IMR-90 (cell line): Measurements from ENCODE around the gene EIF2B5. TPM values are rescaled to one million over a fixed set of nuclear protein-coding genes. Genes with fewer than 3 reads are reported as not detected.

ENCODE experiments used
- ATAC-seq: fragments of 200-7000 bp; cut with Tn5 transposase; 2 replicates; pipeline ENCODE4 v1.9.1; 2020; ENCODE audit warnings: low read depth, mild to moderate bottlenecking, moderate library complexity
- BruUV-seq: library from RNA; stranded (reverse); fragments of 400-500 nt; replicated peaks from 2 replicates; lab custom pipeline; 2021; lab: Mats Ljungman, UMichigan
- CTCF ChIA-PET: fragments of 300-600 bp; formaldehyde crosslinking; extraction: SDS; loops from one replicate; lab custom pipeline; 2021; ENCODE audit warnings: antibody characterized with exemption; lab: Yijun Ruan, JAX
- POLR2A ChIA-PET: fragments of 300-600 bp; sonication (Branson Sonifier 250); formaldehyde crosslinking; loops from one replicate; lab custom pipeline; 2022; ENCODE audit warnings: antibody characterized with exemption; ENCODE audit not compliant: unreplicated experiment; lab: Charles Lee
- DNase-seq: peaks from one replicate; pipeline ENCODE4 v3.0.0; 2013
- H2AFZ ChIP-seq: replicated peaks from 2 replicates; pipeline ENCODE3; 2013; ENCODE audit warnings: low read length, mild to moderate bottlenecking; ENCODE audit not compliant: poor library complexity
- H2AK5ac ChIP-seq: 2 replicates; pipeline ENCODE4 v1.6.1; 2013; ENCODE audit warnings: low read depth, low read length, inconsistent platforms
- H2AK9ac ChIP-seq: replicated peaks from 2 replicates; pipeline ENCODE3; 2013; ENCODE audit warnings: mild to moderate bottlenecking, low read depth, low read length, moderate library complexity; ENCODE audit not compliant: poor library complexity
- H2BK120ac ChIP-seq: 2 replicates; pipeline ENCODE4 v1.6.1; 2013; ENCODE audit warnings: low read depth, low read length, inconsistent platforms
- H2BK15ac ChIP-seq: 3 replicates; pipeline ENCODE4 v1.6.1; 2013; ENCODE audit warnings: low read depth, low read length, inconsistent platforms
- H2BK20ac ChIP-seq: 2 replicates; pipeline ENCODE4 v1.6.1; 2013; ENCODE audit warnings: low read depth, mild to moderate bottlenecking, inconsistent platforms, low read length, moderate library complexity
- H2BK5ac ChIP-seq: 2 replicates; pipeline ENCODE4 v1.6.1; 2013; ENCODE audit warnings: mild to moderate bottlenecking, low read depth, low read length, inconsistent platforms; ENCODE audit not compliant: poor library complexity, severe bottlenecking
- H3K14ac ChIP-seq: replicated peaks from 2 replicates; pipeline ENCODE4 v1.6.1; 2013; ENCODE audit warnings: low read depth, low read length, inconsistent platforms
- H3K18ac ChIP-seq: 2 replicates; pipeline ENCODE4 v1.6.1; 2013; ENCODE audit warnings: low read depth, low read length, control low read depth
- H3K23ac ChIP-seq: 2 replicates; pipeline ENCODE4 v1.6.1; 2013; ENCODE audit warnings: low read depth, low read length, inconsistent platforms
- H3K27ac ChIP-seq: 2 replicates; pipeline ENCODE4 v1.5.1; 2013; ENCODE audit warnings: mild to moderate bottlenecking, control low read depth, low read length; ENCODE audit not compliant: insufficient read depth
- H3K27me3 ChIP-seq: 2 replicates; pipeline ENCODE4 v1.6.1; 2013; ENCODE audit warnings: low read length; ENCODE audit not compliant: control insufficient read depth, insufficient read depth
- H3K36me3 ChIP-seq: 2 replicates; pipeline ENCODE4 v1.6.1; 2013; ENCODE audit warnings: low read length, mixed read lengths; ENCODE audit not compliant: control insufficient read depth, insufficient read depth
- H3K4ac ChIP-seq: 2 replicates; pipeline ENCODE4 v1.6.1; 2013; ENCODE audit warnings: low read depth, low read length, inconsistent platforms
- H3K4me1 ChIP-seq: 2 replicates; pipeline ENCODE4 v1.6.1; 2013; ENCODE audit warnings: low read length, mixed read lengths; ENCODE audit not compliant: control insufficient read depth, insufficient read depth
- H3K4me2 ChIP-seq: 2 replicates; pipeline ENCODE4 v1.6.1; 2013; ENCODE audit warnings: low read depth, mild to moderate bottlenecking, control low read depth, low read length, moderate library complexity
- H3K4me3 ChIP-seq: 2 replicates; pipeline ENCODE4 v1.5.1; 2013; ENCODE audit warnings: low read depth, mild to moderate bottlenecking, control low read depth, low read length, moderate library complexity; ENCODE audit not compliant: insufficient read depth
- H3K56ac ChIP-seq: 2 replicates; pipeline ENCODE4 v1.6.1; 2013; ENCODE audit warnings: low read length, inconsistent platforms; ENCODE audit not compliant: insufficient read depth; ENCODE audit errors: extremely low read depth
- H3K79me1 ChIP-seq, 2 experiments: 2 replicates each; pipeline ENCODE4 v1.6.1; 2013; ENCODE audit warnings: low read length in 2 of 2, inconsistent platforms in 1 of 2, low read depth in 1 of 2
- H3K9ac ChIP-seq: 2 replicates; pipeline ENCODE4 v1.6.1; 2013; ENCODE audit warnings: low read depth, low read length, control low read depth
- H3K9me1 ChIP-seq: 2 replicates; pipeline ENCODE4 v1.6.1; 2013; ENCODE audit warnings: low read length, inconsistent platforms; ENCODE audit not compliant: insufficient read depth
- H3K9me3 ChIP-seq: 2 replicates; pipeline ENCODE4 v1.6.1; 2013; ENCODE audit warnings: low read length; ENCODE audit not compliant: control insufficient read depth, insufficient read depth
- H4K20me1 ChIP-seq: 2 replicates; pipeline ENCODE4 v1.6.1; 2013; ENCODE audit warnings: low read length, inconsistent platforms; ENCODE audit not compliant: insufficient read depth
- H4K5ac ChIP-seq: 2 replicates; pipeline ENCODE4 v1.6.1; 2013; ENCODE audit warnings: mild to moderate bottlenecking, low read depth, low read length, control low read depth
- H4K8ac ChIP-seq, 2 experiments: 2 replicates each; pipeline ENCODE4 v1.6.1; 2013; ENCODE audit warnings: low read depth in 2 of 2, low read length in 2 of 2, control low read depth in 1 of 2, inconsistent platforms in 1 of 2
- H4K91ac ChIP-seq: 2 replicates; pipeline ENCODE4 v1.6.1; 2013; ENCODE audit warnings: low read depth, low read length, inconsistent platforms; ENCODE audit not compliant: insufficient read depth
- CEBPB ChIP-seq: IDR thresholded peaks from 2 replicates; pipeline ENCODE4 v1.6.1; 2012; ENCODE audit warnings: low read depth, low read length, improper control_type of control experiment
- CTCF ChIP-seq: conservative IDR thresholded peaks from 2 replicates; pipeline ENCODE4 v1.5.1; 2012; ENCODE audit warnings: mild to moderate bottlenecking, low read depth, low read length, improper control_type of control experiment
- FOS ChIP-seq: fragments of 150-350 bp; IDR thresholded peaks from 2 replicates; pipeline ENCODE4 v1.6.1; 2016; ENCODE audit warnings: low read depth, low read length
- MAFK ChIP-seq: IDR thresholded peaks from 2 replicates; pipeline ENCODE4 v1.6.1; 2012; ENCODE audit warnings: low read depth, low read length, improper control_type of control experiment
- NFE2L2 ChIP-seq: fragments of 150-350 bp; IDR thresholded peaks from 2 replicates; pipeline ENCODE4 v1.6.1; 2016; ENCODE audit warnings: low read depth, mild to moderate bottlenecking, low read length
- POLR2A ChIP-seq: IDR thresholded peaks from 2 replicates; pipeline ENCODE4 v1.6.1; 2012; ENCODE audit warnings: mild to moderate bottlenecking, low read depth, low read length
- RAD21 ChIP-seq: IDR thresholded peaks from 2 replicates; pipeline ENCODE4 v1.6.1; 2012; ENCODE audit warnings: low read length, improper control_type of control experiment
- RCOR1 ChIP-seq: IDR thresholded peaks from 2 replicates; pipeline ENCODE4 v1.6.1; 2012; ENCODE audit warnings: mild to moderate bottlenecking, low read length, improper control_type of control experiment; ENCODE audit not compliant: insufficient replicate concordance
- RFX5 ChIP-seq: IDR thresholded peaks from 2 replicates; pipeline ENCODE4 v1.8.0; 2012; ENCODE audit warnings: low read depth, mild to moderate bottlenecking, low read length, moderate library complexity
- SMC3 ChIP-seq: fragments of 150-350 bp; IDR thresholded peaks from 2 replicates; pipeline ENCODE4 v1.6.1; 2016; ENCODE audit warnings: low read depth, mild to moderate bottlenecking, antibody characterized with exemption, low read length, moderate library complexity
- WGBS, 2 experiments: methylation state at CpG; one replicate each; pipeline versions ENCODE4 v1.1.5 to v1.1.7; 2013; ENCODE audit warnings: missing lambda C conversion rate in 2 of 2; ENCODE audit not compliant: insufficient read length in 1 of 2; ENCODE audit errors: extremely low coverage in 2 of 2; 5-methylcytosine and 5-hydroxymethylcytosine counted together
- dilution Hi-C: fragments of 300-500 bp; cut with HindIII; formaldehyde crosslinking; loops from one replicate; pipeline ENCODE4 v1.14.3; 2018; ENCODE audit warnings: low sequenced_read_pairs; ENCODE audit not compliant: unreplicated experiment
- in situ Hi-C: fragments of 300-500 bp; cut with MboI; formaldehyde crosslinking; loops from 3 replicates; pipeline ENCODE4 v1.14.3; 2019; ENCODE audit warnings: low sequenced_read_pairs, inconsistent platforms, mixed read lengths
- intact Hi-C: fragments of 100-400 bp; cut with micrococcal nuclease; formaldehyde crosslinking; loops from 2 replicates; pipeline ENCODE4 v1.10.0; 2022
- polyA plus RNA-seq, 3 experiments: library from polyadenylated mRNA; depleted of rRNA; stranded (reverse); fragments of >200 nt; gene quantifications; 2 replicates each; pipeline ENCODE4 v1.2.3, GENCODE V29; 2012; ENCODE audit warnings: low replicate concordance in 1 of 3
- total RNA-seq: library from RNA; depleted of rRNA; stranded (reverse); fragments of >200 nt; gene quantifications from 2 replicates; pipeline ENCODE4 v1.2.3, GENCODE V29; 2012
- TF ChIP-seq, protein P1 (sequence below): fragments of 150-350 bp; IDR thresholded peaks from 2 replicates; pipeline ENCODE4 v1.6.1; 2017; ENCODE audit warnings: mild to moderate bottlenecking, antibody characterized with exemption, low read length, low read depth
- TF ChIP-seq, protein P2 (sequence below): fragments of 150-350 bp; IDR thresholded peaks from 2 replicates; pipeline ENCODE4 v1.6.1; 2016; ENCODE audit warnings: low read depth, mild to moderate bottlenecking, low read length, moderate library complexity, borderline replicate concordance

EIF2B5 gene
- total and polyA plus RNA-seq, 2 of the 4 experiments (the other 2 are of a cell fraction), result 31.7 to 37.6 TPM

- Histone ChIP-seq H3K14ac (no peak overlapping the region), H4K8ac (no peak overlapping the region), H3K36me3 (peaks cover 45% of the 10 kb centered on the region), H3K4me2 (no peak overlapping the region), H3K27ac (no peak overlapping the region; the same call in 1 of the 2 replicates), H2BK15ac (no peak overlapping the region), H3K79me1 (peaks cover 15 to 22% of the 10 kb centered on the region in 2 experiments), H2BK5ac (no peak overlapping the region), H3K4me1 (0 out of 2 replicates have a peak, but pooled peaks cover 2% of the 10 kb centered on the region), H2BK20ac (no peak overlapping the region), H3K27me3 (no peaks in the 10 kb centered on the region), H3K23ac (0 out of 2 replicates have a peak overlapping the region, but pooled peaks have one; percentile 12), H4K5ac (no peak overlapping the region), H2AFZ (peak overlapping the region; percentile 37), H2AK5ac (no peak overlapping the region), H2AK9ac (peak overlapping the region; percentile 37), H4K20me1 (peaks cover 18% of the 10 kb centered on the region), H3K9ac (no peak overlapping the region), H3K9me1 (no peaks in the 10 kb centered on the region; the same call in 1 of the 2 replicates), H3K4me3 (no peak overlapping the region), H3K18ac (no peak overlapping the region), H3K56ac (no peak overlapping the region), H3K9me3 (no peaks in the 10 kb centered on the region), H4K91ac (no peak overlapping the region), H3K4ac (no peak overlapping the region), H2BK120ac (no peak overlapping the region)
- dilution Hi-C loops (no loop called here), intact Hi-C loops (loop anchor here (1.0 to 5.0 kb wide), 2 partner anchors 107 to 144 kb away; no protein-coding TSS in a partner anchor), in situ Hi-C loops (no loop called here)
- DNase-seq (peak; percentile 61), ATAC-seq (peak; percentile 86)
- TF ChIP-seq, protein P1, sequence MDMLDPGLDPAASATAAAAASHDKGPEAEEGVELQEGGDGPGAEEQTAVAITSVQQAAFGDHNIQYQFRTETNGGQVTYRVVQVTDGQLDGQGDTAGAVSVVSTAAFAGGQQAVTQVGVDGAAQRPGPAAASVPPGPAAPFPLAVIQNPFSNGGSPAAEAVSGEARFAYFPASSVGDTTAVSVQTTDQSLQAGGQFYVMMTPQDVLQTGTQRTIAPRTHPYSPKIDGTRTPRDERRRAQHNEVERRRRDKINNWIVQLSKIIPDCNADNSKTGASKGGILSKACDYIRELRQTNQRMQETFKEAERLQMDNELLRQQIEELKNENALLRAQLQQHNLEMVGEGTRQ, result peak; percentile 19; the same call in 1 of the 2 replicates
- TF ChIP-seq RAD21 (peak; percentile 63), SMC3 (peak; percentile 37; the same call in 1 of the 2 replicates), MAFK (no peak), NFE2L2 (no peak), FOS (no peak), RCOR1 (no peak), RFX5 (no peak), POLR2A (no peak), CTCF (peak; percentile 53), CEBPB (no peak)
- TF ChIP-seq, protein P2, sequence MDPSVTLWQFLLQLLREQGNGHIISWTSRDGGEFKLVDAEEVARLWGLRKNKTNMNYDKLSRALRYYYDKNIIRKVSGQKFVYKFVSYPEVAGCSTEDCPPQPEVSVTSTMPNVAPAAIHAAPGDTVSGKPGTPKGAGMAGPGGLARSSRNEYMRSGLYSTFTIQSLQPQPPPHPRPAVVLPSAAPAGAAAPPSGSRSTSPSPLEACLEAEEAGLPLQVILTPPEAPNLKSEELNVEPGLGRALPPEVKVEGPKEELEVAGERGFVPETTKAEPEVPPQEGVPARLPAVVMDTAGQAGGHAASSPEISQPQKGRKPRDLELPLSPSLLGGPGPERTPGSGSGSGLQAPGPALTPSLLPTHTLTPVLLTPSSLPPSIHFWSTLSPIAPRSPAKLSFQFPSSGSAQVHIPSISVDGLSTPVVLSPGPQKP, result no peak
- CTCF ChIA-PET, result no interaction called here
- no TSS peak for BruUV-seq
- POLR2A ChIA-PET, result no interaction called here
- 6% methylated on average over 2 of the region's 4 CpGs; no CpG with 5 or more reads in 1 of the 2 experiments for WGBS, 2 experiments
Measured at GRCh38 chr3:184145111-184145524, 10.0 kb downstream of the EIF2B5 start.
